Right renal cortex interstitium (tissue), 3 donors: Measurements from ENCODE around the gene PCNT. TPM values are rescaled to one million over a fixed set of nuclear protein-coding genes. Genes with fewer than 3 reads are reported as not detected.

ENCODE experiments used
- DNase-seq, 3 donors: peaks; one replicate each; pipeline ENCODE4 v3.0.0-alpha.2; 2013; ENCODE audit warnings: low read depth in 3 of 3, low spot score in 2 of 3
- polyA plus RNA-seq, 3 donors: library from polyadenylated mRNA; unstranded; fragments of 120-200 nt; gene quantifications; one replicate each; pipeline ENCODE4 v1.2.1, GENCODE V29; 2013; ENCODE audit not compliant: insufficient read length in 3 of 3

PCNT gene
- polyA plus RNA-seq, 3 donors, result 27.2 to 32.5 (median 29.3) TPM

- no peak for DNase-seq
Measured at GRCh38 chr21:46334351-46335140, 10.6 kb downstream of the PCNT start.

GRCh38 chr21:46336603-46337002 lies 12.6 kb downstream of the PCNT start:
- no peak for DNase-seq

DNA sequence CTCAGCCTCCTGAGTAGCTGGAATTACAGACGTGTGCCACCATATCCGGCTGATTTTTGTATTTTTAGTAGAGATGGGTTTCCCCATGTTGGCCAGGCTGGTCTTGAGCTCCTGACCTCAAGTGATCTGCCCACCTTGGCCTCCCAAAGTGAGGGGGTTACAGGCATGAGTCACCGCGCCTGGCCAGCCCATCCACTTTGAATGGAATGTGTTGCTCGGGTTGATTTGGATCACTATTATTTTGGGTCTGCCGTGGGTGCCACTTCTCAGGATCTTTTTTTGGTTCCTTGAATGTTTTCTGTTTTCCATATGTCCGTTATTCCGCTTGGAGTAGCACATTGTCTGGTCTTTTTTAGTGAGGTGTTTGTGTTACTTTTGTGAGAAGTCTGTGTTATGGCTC lies 17.0 kb downstream of the PCNT start:
- DNase-seq, result no peak

DNA sequence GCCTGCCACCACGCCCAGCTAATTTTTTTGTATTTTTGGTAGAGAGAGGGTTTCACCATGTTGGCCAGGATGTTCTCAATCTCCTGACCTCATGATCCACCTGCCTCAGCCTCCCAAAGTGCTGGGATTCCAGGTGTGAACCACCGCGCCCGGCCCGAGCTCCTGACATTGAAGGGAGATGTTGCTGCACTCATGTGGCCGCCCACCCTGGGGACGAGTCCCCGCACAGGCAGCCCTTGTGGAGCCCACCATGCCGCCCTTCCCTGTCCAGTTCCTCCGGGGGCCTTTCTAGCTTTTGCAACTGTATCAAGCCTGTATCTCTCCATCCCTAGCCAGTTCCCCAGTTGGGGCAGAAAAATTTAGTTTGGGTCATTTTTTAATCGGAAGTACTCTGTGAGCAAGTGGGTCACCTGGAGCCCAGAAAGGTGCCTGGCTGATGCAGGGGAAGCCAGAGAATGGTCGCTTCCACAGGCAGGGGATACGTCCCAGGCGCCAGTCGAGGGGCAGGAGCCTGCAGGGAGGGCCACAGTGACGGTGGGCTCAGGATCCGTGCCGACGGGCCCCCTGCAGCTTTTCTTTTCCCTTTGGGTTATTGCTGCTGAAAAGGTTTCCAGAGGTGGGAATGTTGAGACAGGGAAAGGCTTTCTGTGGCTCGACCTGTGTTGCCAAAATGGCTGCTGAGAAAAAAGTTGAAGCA lies 20.4 kb downstream of the PCNT start:
- no peak for DNase-seq

DNA sequence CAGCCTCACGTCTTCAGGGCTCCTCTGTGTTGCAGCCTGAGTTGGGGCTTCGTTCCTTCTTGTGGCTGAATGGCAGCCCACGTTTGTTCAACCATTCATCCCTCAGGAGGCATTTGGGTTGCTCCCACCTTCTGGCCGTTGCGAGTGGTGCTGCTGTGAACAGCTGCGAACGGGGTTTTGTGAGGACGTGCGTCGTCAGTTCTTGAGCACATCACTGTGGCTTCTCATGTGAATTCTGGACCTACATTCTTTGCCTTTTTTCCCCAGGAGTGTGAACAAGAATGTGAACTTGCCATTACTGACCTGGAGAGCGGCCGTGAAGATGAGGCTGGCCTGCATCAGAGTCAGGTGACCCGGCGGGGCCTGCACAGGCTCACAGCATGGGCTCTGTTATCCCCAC lies 21.9 kb downstream of the PCNT start:
- no peak for DNase-seq

DNA sequence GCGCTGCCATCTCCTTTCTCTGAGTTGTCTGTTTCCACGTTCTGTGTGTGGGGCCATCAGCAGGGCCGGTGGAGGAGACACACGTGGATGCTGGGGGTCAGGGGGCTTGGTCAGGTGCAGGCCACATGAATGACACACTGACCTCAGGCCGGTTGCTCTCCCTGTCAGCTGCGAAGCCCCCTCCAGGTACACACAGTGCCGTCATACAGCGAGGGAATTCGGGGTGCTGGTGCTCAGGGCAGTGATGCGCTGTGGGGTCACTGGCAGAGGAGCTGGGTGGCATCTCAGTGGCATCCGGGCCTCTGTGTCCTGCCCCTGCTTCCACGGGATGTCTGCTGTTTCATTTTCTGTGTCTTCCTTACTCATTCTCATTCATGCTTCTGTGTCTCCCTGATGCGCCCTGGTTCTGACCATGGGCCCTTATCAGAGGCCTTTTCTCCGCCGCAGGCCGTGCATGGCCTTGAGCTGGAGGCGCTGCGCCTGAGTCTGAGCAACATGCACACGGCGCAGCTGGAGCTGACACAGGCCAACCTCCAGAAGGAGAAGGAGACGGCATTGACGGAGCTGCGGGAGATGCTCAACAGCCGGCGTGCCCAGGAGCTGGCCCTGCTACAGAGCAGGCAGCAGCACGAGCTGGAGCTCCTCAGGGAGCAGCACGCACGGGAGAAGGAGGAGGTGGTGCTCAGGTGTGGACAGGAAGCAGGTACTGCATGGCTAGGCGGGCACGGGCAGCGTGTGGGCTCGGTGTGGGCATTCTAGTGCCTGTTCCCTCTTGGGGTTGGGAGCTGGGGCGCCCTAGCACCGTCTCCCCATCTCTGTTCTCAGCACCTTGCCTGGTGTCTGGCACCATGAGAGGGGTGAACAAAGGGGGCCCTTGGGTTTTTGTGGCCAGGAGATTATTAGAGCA lies 22.6 kb downstream of the PCNT start:
- no peak for DNase-seq

- DNase-seq, result no peak
Measured at GRCh38 chr21:46347203-46347550, 23.2 kb downstream of the PCNT start.

DNA sequence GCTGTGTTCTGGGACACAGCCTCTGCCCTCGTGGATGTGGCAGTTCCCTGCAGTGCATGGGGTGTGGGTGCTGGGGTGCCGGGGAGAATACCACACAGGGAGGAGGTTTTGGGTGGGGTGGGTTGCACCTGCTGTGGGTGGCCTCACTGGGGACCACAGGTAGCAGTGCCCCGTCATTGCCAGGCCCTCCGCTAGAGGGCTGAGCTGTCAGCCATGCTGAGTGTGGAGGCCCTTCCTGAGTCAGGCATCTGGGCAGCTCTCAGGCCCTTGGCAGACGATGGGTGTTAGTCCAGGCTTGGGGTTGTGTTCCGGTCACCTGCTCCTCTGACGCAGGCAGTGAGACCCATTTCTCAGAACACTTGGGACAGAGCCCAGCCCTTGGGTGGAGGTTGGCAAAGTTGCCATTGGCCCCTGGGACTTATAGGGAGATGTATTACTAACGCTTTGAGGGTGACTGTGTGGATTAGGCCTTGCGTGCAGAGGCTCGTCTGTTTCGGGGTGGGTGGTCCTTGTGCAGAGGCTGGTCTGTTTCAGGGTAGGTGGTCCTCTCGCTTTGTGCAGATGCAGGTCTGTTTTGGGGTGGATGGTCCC lies 23.9 kb downstream of the PCNT start:
- no peak for DNase-seq

DNA sequence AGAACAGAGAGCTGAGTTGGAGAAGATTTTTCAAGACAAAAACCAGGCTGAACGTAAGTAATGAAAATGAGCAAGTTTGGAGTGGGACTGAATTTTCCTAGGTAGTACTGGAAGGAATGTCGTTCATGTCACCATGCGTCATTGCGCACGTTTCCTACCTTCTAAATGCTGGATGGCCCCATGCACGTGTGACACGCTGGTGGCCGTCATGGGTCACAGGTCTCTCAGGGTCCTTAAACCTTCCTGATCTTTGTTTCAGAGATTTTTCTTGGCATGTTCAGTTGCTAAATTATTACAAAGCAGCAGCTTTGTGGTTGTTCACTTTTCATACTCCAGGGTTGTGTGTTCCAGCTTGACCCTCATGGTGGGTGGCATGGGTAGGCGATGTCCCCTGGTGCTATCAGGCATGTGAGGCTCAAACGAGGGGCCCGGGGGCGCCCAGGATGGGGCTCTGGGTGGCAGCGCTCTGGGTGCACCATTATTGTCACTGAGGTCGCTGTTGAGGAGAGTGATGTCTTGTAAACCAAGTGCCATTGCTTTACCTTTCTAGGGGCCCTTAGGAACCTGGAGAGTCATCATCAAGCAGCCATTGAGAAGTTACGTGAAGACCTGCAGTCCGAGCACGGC lies 25.3 kb downstream of the PCNT start:
- DNase-seq, result no peak

DNA sequence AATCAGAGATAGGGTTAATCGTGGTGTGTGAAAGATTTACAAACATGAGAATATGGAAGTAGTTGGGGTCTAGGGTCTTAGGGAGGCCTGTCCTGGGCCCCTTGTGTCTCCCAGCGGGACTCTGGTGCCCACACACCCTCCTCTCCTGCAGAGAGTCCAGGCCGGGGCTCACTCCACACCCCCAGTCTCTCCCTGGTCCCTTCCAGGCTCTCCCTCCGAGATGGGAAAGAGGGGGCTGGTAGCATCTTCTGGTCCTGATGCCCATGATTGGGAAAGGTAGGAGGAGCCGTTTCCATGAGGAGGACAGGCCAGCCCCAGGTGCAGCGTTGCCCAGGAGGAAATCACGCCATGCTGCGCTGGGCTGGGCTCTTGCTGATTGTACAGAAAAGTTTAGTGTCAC lies 26.6 kb downstream of the PCNT start:
- no peak for DNase-seq

DNA sequence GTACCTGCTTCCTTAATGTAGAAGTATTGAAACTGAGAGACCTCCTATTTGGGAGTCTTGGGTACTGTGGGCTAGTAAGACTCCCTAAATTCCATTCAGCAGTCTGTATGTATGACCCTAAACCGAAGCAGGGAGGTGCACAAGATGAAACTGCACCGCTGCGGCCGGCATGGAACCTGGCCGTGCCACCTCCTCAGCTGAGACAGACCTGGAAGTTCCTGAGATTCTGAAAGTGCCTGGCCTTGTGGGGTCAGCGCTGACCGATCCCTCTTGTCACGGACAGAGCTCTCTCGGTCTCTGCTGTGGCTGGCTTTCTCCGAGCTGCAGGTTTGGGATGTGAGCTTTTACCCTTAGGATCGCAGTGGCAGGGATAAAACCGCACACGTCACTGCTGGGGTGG lies 27.0 kb downstream of the PCNT start:
- DNase-seq, result no peak

DNA sequence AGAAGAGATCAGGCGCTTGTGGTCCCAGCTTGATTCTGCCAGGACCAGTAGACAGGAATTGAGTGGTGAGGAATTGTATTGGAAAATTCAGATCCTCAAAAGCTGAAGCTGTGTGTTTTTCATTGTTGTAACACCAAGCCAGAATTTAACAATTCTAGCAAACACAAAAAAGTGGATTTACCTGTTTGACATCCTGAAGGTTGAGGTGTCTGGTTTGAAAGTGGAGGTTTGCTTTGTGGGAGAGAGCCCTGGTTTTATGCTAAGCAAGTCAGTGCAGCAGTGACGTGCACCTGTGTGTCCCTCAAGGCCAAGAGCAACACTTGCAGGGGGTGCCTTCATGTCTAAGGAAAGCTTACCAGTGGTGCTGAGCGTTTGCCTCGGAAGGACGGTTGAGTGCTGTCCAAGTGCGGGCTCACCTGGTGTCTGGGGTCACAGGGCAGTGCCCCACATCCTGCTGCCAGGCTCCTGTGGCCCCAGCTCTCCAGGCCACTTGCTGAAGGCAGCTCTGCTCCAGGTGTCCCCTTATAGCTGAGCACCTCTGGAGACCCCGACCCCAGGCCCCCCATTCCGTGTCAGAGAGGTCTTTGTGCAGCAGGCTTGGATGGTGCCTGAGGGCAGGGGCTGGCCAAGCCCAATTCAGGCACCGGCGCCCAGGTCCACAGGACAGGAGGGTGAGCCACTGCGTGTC lies 27.7 kb downstream of the PCNT start:
- no peak for DNase-seq

DNA sequence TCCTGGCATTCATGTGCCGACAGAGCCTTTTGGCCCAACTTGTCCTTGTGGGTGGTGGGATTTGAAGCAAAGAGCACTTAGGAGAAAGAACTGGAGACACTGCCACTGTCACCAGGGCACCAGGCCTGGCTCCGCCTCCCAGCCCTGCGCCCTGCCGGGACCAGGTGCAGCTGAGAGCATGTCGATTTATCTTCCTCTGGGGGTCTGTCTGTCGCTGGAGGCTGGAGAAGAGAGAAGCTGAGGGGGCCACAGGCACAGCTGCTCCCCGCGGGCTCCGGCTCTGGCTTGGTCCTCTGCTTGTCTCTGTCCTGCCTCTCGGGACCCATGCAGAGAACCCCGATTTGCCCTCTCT lies 28.2 kb downstream of the PCNT start:
- no peak for DNase-seq

DNA sequence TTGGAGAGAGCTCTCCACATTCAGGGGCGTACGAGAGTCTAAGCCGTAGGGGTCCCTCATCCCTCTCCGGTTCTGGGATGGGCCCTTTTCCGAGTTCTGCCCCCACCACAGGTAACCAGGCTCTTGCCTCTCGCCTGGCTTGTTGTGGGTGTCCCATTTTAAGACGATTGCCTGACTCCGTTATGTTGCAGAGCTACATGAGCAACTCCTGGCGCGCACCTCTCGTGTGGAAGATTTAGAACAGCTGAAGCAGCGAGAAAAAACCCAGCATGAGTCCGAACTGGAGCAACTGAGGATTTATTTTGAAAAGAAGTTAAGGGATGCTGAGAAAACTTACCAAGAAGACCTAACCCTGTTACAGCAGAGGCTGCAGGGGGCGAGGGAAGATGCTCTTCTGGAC lies 29.0 kb downstream of the PCNT start:
- no peak for DNase-seq

DNA sequence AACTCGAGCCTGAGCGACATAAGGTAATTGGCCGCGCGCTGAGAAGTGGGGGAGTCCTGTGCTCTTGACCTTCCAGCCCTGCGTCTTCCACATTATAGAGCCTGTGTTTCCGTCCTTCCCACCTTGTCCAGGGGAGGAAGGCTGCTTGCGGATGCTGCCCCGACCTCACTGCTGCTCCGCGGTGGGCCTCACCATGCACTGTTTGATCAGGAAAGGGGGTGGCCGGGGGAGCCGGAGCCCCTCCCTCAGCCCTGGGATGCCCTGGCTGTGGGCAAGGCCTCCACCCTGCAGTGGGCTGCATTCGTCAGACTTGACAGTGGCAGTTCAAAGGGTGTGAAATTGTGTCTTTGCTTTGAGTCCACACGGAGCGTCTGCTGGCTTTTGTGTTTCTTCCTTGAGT lies 30.1 kb downstream of the PCNT start:
- DNase-seq, result no peak

DNA sequence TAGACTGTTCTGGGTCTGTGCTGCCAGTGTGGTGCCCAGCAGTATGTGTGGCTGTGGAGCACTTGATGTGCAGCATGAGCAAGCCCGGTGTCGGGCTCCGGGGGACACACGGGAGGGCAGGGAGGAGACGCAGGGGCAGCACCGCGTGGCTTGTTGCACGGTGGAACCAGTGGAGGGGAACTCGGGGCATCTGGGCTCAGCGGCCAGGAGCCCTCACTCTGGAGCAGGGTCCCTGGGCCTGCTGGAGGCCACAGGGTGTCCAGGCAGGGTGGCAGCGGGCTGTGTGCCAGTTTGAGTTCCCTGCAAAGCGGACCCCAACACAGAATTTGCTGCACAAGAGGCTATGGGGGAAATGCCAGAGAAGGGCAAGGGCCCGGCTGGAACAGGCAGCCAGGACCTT lies 30.6 kb downstream of the PCNT start:
- DNase-seq, result no peak

- DNase-seq, result no peak
Measured at GRCh38 chr21:46355161-46356004, 31.4 kb downstream of the PCNT start.

DNA sequence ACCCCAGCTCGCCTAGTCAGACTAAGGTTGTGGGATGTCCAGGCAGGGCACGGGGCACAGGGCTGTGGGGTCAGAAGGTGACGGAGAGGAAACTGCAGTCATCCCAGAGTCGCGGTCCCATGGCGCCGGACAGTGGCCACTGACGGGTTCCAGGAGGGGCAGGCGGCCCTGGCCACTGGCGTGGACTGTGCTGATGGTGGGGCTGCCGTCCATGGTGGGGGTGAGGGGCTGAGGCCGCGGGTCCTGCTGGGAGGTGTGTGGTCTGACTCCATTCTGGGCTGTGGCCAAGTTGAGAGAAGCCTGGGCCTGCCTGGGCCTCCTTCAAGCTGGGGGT lies 32.0 kb downstream of the PCNT start:
- no peak for DNase-seq
